Astrocyte of the spinal cord (primary cell): Measurements from ENCODE around the gene USP17L10.
"Not testable (repeated sequence)": the region's sequence is repeated elsewhere in the genome, so short reads cannot be mapped to it uniquely, and the experiment has no call there.

Source experiments
- DNase-seq: peaks from one replicate; pipeline ENCODE4 v3.0.0; 2011; ENCODE audit warnings: low read depth, low spot score
- H3K4me3 ChIP-seq: 2 replicates; pipeline ENCODE4 v1.5.1; 2011; ENCODE audit warnings: low read depth, mild to moderate bottlenecking, low read length, moderate library complexity
- in situ Hi-C: cut with HindIII; loops from 2 replicates; pipeline ENCODE4 v1.10.0; 2017; ENCODE audit warnings: low sequenced_read_pairs

The USP17L10 gene

GRCh38 chr4:9210357-9210756 is at the start of gene USP17L10:
Gene USP17L10 (plus strand): TSS chr4:9210657. CDS start chr4:9210657, 0 bp downstream.
- H3K4me3 ChIP-seq, in situ Hi-C loops, DNase-seq: not testable (repeated sequence)

- DNase-seq, in situ Hi-C loops: not testable (repeated sequence)
Observed at GRCh38 chr4:9165990-9166389, 44.5 kb upstream of the USP17L10 start.

GRCh38 chr4:9169791-9170459 is 40.5 kb upstream of the USP17L10 start, which contains the start of gene FAM90A26:
Gene FAM90A26 (plus strand): TSS chr4:9170409. CDS start chr4:9173173, 2,764 bp downstream.
- H3K4me3 ChIP-seq, DNase-seq, in situ Hi-C loops: not testable (repeated sequence)

More at GRCh38 chr4:9165990-9166389, 44.5 kb upstream of the USP17L10 start:
- not testable (repeated sequence) for H3K4me3 ChIP-seq

- DNase-seq, H3K4me3 ChIP-seq, in situ Hi-C loops: not testable (repeated sequence)
Observed at GRCh38 chr4:9214701-9215100, 4.2 kb downstream of the USP17L10 start.

- DNase-seq, in situ Hi-C loops, H3K4me3 ChIP-seq: not testable (repeated sequence)
Observed at GRCh38 chr4:9215105-9215504, 4.6 kb downstream of the USP17L10 start, which contains the start of gene USP17L11. Gene USP17L11 (plus strand): TSS chr4:9215405. CDS start chr4:9215405, 0 bp downstream.

- DNase-seq, in situ Hi-C loops, H3K4me3 ChIP-seq: not testable (repeated sequence)
Observed at GRCh38 chr4:9219852-9220251, 9.4 kb downstream of the USP17L10 start, which contains the start of gene USP17L12. Gene USP17L12 (plus strand): TSS chr4:9220152. CDS start chr4:9220152, 0 bp downstream.

GRCh38 chr4:9224596-9224995 is 14.1 kb downstream of the USP17L10 start, which contains the start of gene USP17L13:
Gene USP17L13 (plus strand): TSS chr4:9224896. CDS start chr4:9224896, 0 bp downstream.
- DNase-seq, H3K4me3 ChIP-seq, in situ Hi-C loops: not testable (repeated sequence)

GRCh38 chr4:9230249-9230648 is 19.8 kb downstream of the USP17L10 start:
- in situ Hi-C loops, DNase-seq: not testable (repeated sequence)

GRCh38 chr4:9234085-9234484 is 23.6 kb downstream of the USP17L10 start, which contains the start of gene USP17L15:
Gene USP17L15 (plus strand): TSS chr4:9234385. CDS start chr4:9234385, 0 bp downstream.
- H3K4me3 ChIP-seq, DNase-seq, in situ Hi-C loops: not testable (repeated sequence)

More at GRCh38 chr4:9230249-9230648, 19.8 kb downstream of the USP17L10 start:
- H3K4me3 ChIP-seq: not testable (repeated sequence)

- DNase-seq, H3K4me3 ChIP-seq, in situ Hi-C loops: not testable (repeated sequence)
Observed at GRCh38 chr4:9238461-9238860, 28.0 kb downstream of the USP17L10 start.

GRCh38 chr4:9243579-9243978 is 33.1 kb downstream of the USP17L10 start, which contains the start of gene USP17L17:
Gene USP17L17 (plus strand): TSS chr4:9243879. CDS start chr4:9243879, 0 bp downstream.
- H3K4me3 ChIP-seq, DNase-seq, in situ Hi-C loops: not testable (repeated sequence)

GRCh38 chr4:9247953-9248680 is 37.7 kb downstream of the USP17L10 start, which contains the start of gene USP17L18:
Gene USP17L18 (plus strand): TSS chr4:9248630. CDS start chr4:9248630, 0 bp downstream.
- in situ Hi-C loops, H3K4me3 ChIP-seq: not testable (repeated sequence)
- DNase-seq: peak; percentile 5

GRCh38 chr4:9253078-9253477 is 42.6 kb downstream of the USP17L10 start, which contains the start of gene USP17L19:
Gene USP17L19 (plus strand): TSS chr4:9253378. CDS start chr4:9253378, 0 bp downstream.
- H3K4me3 ChIP-seq, DNase-seq, in situ Hi-C loops: not testable (repeated sequence)

- DNase-seq: not testable (repeated sequence)
Observed at GRCh38 chr4:9257824-9258223, 47.4 kb downstream of the USP17L10 start, which contains the start of gene USP17L20. Gene USP17L20 (plus strand): TSS chr4:9258124. CDS start chr4:9258124, 0 bp downstream.

More at GRCh38 chr4:9257824-9258223, 47.4 kb downstream of the USP17L10 start, which contains the start of gene USP17L20:
- H3K4me3 ChIP-seq, in situ Hi-C loops: not testable (repeated sequence)
